NCI-H446 (cell line): ENCODE measurements around the gene EFNA4.

Experiments used
- DNase-seq, 2 experiments: peaks; one replicate each; lab custom pipeline; 2025; lab: John Stamatoyannopoulos, UW

Gene EFNA4

GRCh38 chr1:155073377-155074242 lies 10.1 kb downstream of the EFNA4 start:
- DNase-seq: no peak

GRCh38 chr1:155075535-155075934 lies 12.0 kb downstream of the EFNA4 start:
- DNase-seq: no peak

- DNase-seq: no peak
These were observed 12.8 kb downstream of the EFNA4 start for GRCh38 chr1:155076371-155076770.

GRCh38 chr1:155077346-155077745 lies 13.8 kb downstream of the EFNA4 start:
- no peak for DNase-seq

- DNase-seq: no peak
These were observed 14.4 kb downstream of the EFNA4 start for GRCh38 chr1:155077758-155078445.

GRCh38 chr1:155078469-155079209 lies 15.1 kb downstream of the EFNA4 start, which contains the start of gene EFNA3:
TSS of gene EFNA3 (plus strand) at chr1:155078837. CDS start at chr1:155078942, 105 bp downstream.
- DNase-seq: peak; percentile 61 to 85

GRCh38 chr1:155079210-155079486 lies 15.6 kb downstream of the EFNA4 start:
- no peak for DNase-seq

GRCh38 chr1:155079487-155080311 lies 16.2 kb downstream of the EFNA4 start:
- DNase-seq: no peak

- DNase-seq: peak in 1 of 2 experiments; percentile 51
These were observed 17.0 kb downstream of the EFNA4 start for GRCh38 chr1:155080312-155081228.

GRCh38 chr1:155081472-155082300 lies 18.1 kb downstream of the EFNA4 start:
- no peak for DNase-seq

GRCh38 chr1:155082301-155083051 lies 18.9 kb downstream of the EFNA4 start:
- no peak for DNase-seq

GRCh38 chr1:155083052-155083541 lies 19.6 kb downstream of the EFNA4 start:
- no peak for DNase-seq

GRCh38 chr1:155083865-155084721 lies 20.6 kb downstream of the EFNA4 start:
- peak; percentile 54 to 70 for DNase-seq

- DNase-seq: peak; percentile 96 to 98
These were observed 21.4 kb downstream of the EFNA4 start for GRCh38 chr1:155084722-155085503.

- peak; percentile 46 to 59 for DNase-seq
These were observed 22.1 kb downstream of the EFNA4 start for GRCh38 chr1:155085504-155086127.

GRCh38 chr1:155086128-155086741 lies 22.7 kb downstream of the EFNA4 start:
- DNase-seq: peak; percentile 34 to 64
